ENCODE measurements around the gene PFAS. TPM values are rescaled to one million over a fixed set of nuclear protein-coding genes. Genes with fewer than 3 reads are reported as not detected.
A peak's percentile ranks its signal among the peaks of the same experiment; 100 is the strongest.

PFAS gene
- total RNA-seq, 1 experiment from 2014 or later = 246 TPM

DNA sequence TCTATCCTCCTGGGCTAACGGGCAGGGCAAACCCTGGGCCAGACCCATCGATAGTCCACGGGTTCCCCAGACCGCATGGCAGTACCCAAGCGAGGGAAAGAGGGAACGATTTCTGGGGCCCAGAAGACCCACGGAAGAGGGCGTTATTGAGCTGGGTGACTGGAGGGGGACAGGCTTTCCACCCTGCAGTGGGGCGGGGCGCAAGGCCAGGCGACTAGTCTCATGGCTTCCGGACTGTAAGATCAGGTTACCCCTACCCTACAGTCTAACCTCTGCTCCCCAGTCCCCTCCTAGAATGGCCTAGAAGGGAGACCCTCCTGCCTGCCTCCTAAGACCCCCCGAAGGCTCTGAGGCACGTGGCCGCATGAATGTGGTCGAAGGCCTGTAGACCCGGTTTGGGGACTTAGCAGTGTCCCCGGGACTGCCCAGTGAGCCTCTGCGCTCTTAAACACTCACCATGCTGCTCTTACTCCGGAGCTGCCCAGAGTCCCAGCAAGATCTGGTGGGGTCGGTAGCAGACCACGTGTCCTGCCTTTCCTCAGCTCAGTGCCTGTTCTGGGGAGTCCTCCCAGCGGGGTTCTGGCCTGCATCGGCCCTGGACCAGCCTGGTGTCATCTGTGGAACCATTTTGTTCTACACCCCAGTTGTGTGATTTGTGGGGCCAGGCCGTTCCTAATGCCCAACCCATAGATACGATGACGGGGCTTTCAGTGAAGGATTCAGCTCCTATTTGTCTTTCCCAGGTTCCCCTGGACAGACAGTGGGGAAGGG, 25.5 kb upstream of the PFAS start:
- ChIA-PET POLR2A (interaction anchor here (0.5 to 5.0 kb wide), 11 partner anchors 13 to 361 kb away, joined by 3 to 43 read pairs (median 6); partner anchors contain the start of genes AURKB, BORCS6, CTC1 and KRABD2), CTCF (interaction anchor here (0.5 to 4.0 kb wide), 14 partner anchors 10 to 143 kb away, joined by 3 to 24 read pairs (median 4); partner anchors contain the start of genes AURKB, CTC1, HES7 and SLC25A35)
- Mint-ChIP-seq H3K27ac (peak overlapping the region; percentile 99), H3K4me1 (peaks cover 18% of the 10 kb centered on the region), H3K27me3 (ENCODE audit: low read depth) (peaks cover 7% of the 10 kb centered on the region), H3K4me3 (peak overlapping the region; percentile 99), H3K9me3 (no peaks in the 10 kb centered on the region), H3K36me3 (peaks cover 7% of the 10 kb centered on the region; the same call in 1 of the 2 replicates)
- DNase-seq (ENCODE audit: low spot score) = peak; percentile 77
- peak; percentile 33 for ATAC-seq
- TF ChIP-seq EMX1 (CRISPR knock-in tag; IDR thresholded peaks at IDR 0.05) (no peak), SOX15 (CRISPR knock-in tag; IDR thresholded peaks at IDR 0.05) (no peak), NR1H2 (CRISPR knock-in tag; IDR thresholded peaks at IDR 0.05) (no peak), FOXK1 (CRISPR knock-in tag; IDR thresholded peaks at IDR 0.05) (0 out of 2 replicates have a peak, but pooled peaks have one; percentile 8), HMGXB4 (CRISPR knock-in tag; IDR thresholded peaks at IDR 0.05) (peak; percentile 74; the same call in 1 of the 2 replicates), TEAD1 (CRISPR knock-in tag; IDR thresholded peaks at IDR 0.05) (no peak), NFE2L1 (CRISPR knock-in tag; IDR thresholded peaks at IDR 0.05) (no peak), MAX (CRISPR knock-in tag; IDR thresholded peaks at IDR 0.05) (peak; percentile 86), CREB1 (CRISPR knock-in tag; IDR thresholded peaks at IDR 0.05) (no peak), MXD4 (CRISPR knock-in tag; IDR thresholded peaks at IDR 0.05; ENCODE audit: borderline replicate concordance) (no peak), ZBTB21 (CRISPR knock-in tag; IDR thresholded peaks at IDR 0.05; ENCODE audit: borderline replicate concordance) (no peak), ATF6 (CRISPR knock-in tag; IDR thresholded peaks at IDR 0.05) (0 out of 2 replicates have a peak, but pooled peaks have one; percentile 41), FOXP1 (CRISPR knock-in tag; IDR thresholded peaks at IDR 0.05; ENCODE audit: borderline replicate concordance) (0 out of 2 replicates have a peak, but pooled peaks have one; percentile 53), IRF1 (CRISPR knock-in tag; IDR thresholded peaks at IDR 0.05) (no peak), NFYB (CRISPR knock-in tag; conservative IDR thresholded peaks at IDR 0.05; ENCODE audit: low read depth) (no peak), ZNF232 (CRISPR knock-in tag; IDR thresholded peaks at IDR 0.05) (no peak), ZNF512 (CRISPR knock-in tag; IDR thresholded peaks at IDR 0.05; ENCODE audit: borderline replicate concordance) (no peak), JAZF1 (CRISPR knock-in tag; IDR thresholded peaks at IDR 0.05) (no peak), MYBL2 (CRISPR knock-in tag; IDR thresholded peaks at IDR 0.05) (0 out of 2 replicates have a peak, but pooled peaks have one; percentile 30), USF1 (CRISPR knock-in tag; IDR thresholded peaks at IDR 0.05) (peak; percentile 72)
- TF ChIP-seq, protein P1, sequence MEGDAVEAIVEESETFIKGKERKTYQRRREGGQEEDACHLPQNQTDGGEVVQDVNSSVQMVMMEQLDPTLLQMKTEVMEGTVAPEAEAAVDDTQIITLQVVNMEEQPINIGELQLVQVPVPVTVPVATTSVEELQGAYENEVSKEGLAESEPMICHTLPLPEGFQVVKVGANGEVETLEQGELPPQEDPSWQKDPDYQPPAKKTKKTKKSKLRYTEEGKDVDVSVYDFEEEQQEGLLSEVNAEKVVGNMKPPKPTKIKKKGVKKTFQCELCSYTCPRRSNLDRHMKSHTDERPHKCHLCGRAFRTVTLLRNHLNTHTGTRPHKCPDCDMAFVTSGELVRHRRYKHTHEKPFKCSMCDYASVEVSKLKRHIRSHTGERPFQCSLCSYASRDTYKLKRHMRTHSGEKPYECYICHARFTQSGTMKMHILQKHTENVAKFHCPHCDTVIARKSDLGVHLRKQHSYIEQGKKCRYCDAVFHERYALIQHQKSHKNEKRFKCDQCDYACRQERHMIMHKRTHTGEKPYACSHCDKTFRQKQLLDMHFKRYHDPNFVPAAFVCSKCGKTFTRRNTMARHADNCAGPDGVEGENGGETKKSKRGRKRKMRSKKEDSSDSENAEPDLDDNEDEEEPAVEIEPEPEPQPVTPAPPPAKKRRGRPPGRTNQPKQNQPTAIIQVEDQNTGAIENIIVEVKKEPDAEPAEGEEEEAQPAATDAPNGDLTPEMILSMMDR (IDR thresholded peaks at IDR 0.05) = no peak
- TF ChIP-seq, protein P2, sequence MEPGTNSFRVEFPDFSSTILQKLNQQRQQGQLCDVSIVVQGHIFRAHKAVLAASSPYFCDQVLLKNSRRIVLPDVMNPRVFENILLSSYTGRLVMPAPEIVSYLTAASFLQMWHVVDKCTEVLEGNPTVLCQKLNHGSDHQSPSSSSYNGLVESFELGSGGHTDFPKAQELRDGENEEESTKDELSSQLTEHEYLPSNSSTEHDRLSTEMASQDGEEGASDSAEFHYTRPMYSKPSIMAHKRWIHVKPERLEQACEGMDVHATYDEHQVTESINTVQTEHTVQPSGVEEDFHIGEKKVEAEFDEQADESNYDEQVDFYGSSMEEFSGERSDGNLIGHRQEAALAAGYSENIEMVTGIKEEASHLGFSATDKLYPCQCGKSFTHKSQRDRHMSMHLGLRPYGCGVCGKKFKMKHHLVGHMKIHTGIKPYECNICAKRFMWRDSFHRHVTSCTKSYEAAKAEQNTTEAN (CRISPR knock-in tag; IDR thresholded peaks at IDR 0.05) = peak; percentile 82; the same call in 1 of the 2 replicates
- TF ChIP-seq, protein P3, sequence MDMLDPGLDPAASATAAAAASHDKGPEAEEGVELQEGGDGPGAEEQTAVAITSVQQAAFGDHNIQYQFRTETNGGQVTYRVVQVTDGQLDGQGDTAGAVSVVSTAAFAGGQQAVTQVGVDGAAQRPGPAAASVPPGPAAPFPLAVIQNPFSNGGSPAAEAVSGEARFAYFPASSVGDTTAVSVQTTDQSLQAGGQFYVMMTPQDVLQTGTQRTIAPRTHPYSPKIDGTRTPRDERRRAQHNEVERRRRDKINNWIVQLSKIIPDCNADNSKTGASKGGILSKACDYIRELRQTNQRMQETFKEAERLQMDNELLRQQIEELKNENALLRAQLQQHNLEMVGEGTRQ (CRISPR knock-in tag; IDR thresholded peaks at IDR 0.05) = peak; percentile 83
- TF ChIP-seq, protein P4, sequence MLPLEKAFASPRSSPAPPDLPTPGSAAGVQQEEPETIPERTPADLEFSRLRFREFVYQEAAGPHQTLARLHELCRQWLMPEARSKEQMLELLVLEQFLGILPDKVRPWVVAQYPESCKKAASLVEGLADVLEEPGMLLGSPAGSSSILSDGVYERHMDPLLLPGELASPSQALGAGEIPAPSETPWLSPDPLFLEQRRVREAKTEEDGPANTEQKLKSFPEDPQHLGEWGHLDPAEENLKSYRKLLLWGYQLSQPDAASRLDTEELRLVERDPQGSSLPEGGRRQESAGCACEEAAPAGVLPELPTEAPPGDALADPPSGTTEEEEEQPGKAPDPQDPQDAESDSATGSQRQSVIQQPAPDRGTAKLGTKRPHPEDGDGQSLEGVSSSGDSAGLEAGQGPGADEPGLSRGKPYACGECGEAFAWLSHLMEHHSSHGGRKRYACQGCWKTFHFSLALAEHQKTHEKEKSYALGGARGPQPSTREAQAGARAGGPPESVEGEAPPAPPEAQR (CRISPR knock-in tag; IDR thresholded peaks at IDR 0.05) = no peak

Measured in WTC11 (cell line).